HUES48 (cell line): Measurements from ENCODE around the gene MED10.

ENCODE experiments used
- H3K27ac ChIP-seq: one replicate; pipeline ENCODE4 v1.7.0; 2013; ENCODE audit warnings: low read depth, low read length, inconsistent platforms
- H3K27me3 ChIP-seq: 2 replicates; pipeline ENCODE4 v1.6.1; 2013; ENCODE audit warnings: mild to moderate bottlenecking, low read length; ENCODE audit not compliant: control insufficient read depth, insufficient read depth
- H3K36me3 ChIP-seq: 2 replicates; pipeline ENCODE4 v1.6.1; 2013; ENCODE audit warnings: low read length; ENCODE audit not compliant: control insufficient read depth, insufficient read depth
- H3K4me1 ChIP-seq: 2 replicates; pipeline ENCODE4 v1.6.1; 2013; ENCODE audit warnings: mild to moderate bottlenecking, low read length; ENCODE audit not compliant: control insufficient read depth, insufficient read depth
- H3K4me3 ChIP-seq: 2 replicates; pipeline ENCODE4 v1.5.1; 2013; ENCODE audit warnings: mild to moderate bottlenecking, low read depth, low read length
- H3K9ac ChIP-seq: 2 replicates; pipeline ENCODE4 v1.6.1; 2013; ENCODE audit warnings: mild to moderate bottlenecking, low read depth, low read length, moderate library complexity
- H3K9me3 ChIP-seq: 2 replicates; pipeline ENCODE4 v1.6.1; 2013; ENCODE audit warnings: low read length; ENCODE audit not compliant: control insufficient read depth, insufficient read depth

Gene MED10, protein sequence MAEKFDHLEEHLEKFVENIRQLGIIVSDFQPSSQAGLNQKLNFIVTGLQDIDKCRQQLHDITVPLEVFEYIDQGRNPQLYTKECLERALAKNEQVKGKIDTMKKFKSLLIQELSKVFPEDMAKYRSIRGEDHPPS

DNA sequence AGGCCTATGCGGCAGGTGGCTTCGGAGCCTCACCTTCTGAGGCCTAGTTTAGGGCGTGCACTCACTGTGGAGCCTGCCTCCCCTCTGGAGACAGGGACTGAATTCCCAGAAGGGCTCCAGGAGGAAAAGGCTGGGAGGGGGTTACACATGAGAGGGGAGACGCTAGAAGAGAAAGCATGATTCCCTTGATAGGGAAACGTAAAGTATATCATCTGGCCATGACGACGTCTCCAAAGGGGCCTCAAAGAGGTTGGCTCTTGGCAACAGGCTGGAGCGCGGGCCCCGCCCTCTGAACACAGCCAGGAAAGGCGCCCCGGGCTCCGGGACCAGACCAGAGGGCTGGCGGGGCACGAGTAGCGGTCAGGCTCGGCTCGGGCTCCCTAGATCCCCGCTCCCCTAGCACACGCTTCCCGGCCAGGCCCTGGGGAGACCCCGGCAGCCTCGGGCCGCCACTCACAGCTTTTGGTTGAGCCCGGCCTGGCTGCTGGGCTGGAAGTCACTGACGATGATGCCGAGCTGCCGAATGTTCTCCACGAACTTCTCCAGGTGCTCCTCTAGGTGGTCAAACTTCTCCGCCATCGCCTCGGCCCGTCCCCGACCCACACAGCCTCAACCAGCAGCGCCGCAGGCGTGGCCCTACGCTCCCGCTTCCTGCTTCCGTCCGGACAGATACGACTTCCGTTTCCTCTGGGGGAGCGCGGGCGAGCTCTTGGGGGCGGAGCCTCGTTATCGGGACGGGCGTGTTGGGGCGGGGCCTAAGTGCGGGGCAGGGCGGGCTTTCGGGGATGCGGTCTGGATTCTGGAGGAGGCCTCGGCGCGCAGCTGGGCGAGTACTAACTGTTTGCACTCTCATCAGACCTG lies at the start of gene MED10:
Gene MED10 (minus strand): TSS at position 643 of the 861 bp plus-strand sequence. CDS start 64 bp downstream, at position 579.
- Histone ChIP-seq H3K9ac (peak within 1 kb of the TSS; percentile 82), H3K36me3 (peaks cover 39% of the 10 kb centered on the region), H3K4me1 (peaks cover 4% of the 10 kb centered on the region), H3K27me3 (no peaks in the 10 kb centered on the region), H3K27ac (peak within 1 kb of the TSS; percentile 47), H3K9me3 (no peaks in the 10 kb centered on the region), H3K4me3 (peak within 1 kb of the TSS; percentile 98)

DNA sequence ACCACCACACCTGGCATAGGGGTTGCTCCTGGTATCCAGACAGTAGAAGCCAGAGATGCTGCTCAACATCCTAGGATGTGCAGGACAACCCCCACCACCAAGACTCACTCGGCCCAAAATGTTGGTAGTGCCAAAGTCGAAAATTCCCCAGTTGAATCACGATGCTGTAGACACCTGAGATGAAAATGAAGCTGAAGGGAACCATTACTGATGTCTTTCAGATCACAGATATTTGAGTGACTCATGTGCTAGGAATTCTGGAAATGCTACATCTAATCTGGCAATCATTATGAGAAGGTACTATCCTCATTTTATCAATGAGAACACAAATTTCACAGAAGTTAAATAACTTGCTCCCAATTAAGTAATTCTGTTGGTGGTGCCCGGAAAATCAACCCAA lies 49.3 kb upstream of the MED10 start:
- no peaks in the 10 kb centered on the region for H3K36me3 ChIP-seq
- no peaks in the 10 kb centered on the region; the same call in none of the 2 replicates for H3K27me3 ChIP-seq
- H3K27ac ChIP-seq, result no peak overlapping the region
- H3K4me1 ChIP-seq, result no peaks in the 10 kb centered on the region
- H3K4me3 ChIP-seq, result no peak overlapping the region
- H3K9ac ChIP-seq, result no peak overlapping the region
- H3K9me3 ChIP-seq, result no peaks in the 10 kb centered on the region

DNA sequence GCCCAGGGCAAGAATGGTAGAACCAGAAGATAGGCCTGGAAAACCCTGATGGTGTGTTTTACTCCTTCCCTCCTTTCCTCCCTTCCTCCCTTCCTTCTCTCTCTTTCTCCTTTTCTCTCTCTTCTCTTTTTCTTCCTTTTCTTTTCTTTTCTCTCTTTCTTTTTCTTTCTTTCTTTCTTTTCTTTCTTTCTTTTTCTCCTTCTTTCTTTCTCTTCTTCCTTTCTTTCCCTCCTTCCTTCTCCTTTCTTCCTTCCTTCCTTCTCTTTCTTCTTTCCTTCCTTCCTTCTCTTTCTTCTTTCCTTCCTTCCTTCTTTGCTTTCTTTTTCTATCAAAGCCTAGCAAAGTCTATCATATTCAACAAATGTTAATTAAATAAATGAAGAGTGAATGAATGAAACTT lies 46.4 kb upstream of the MED10 start:
- H3K4me1 ChIP-seq, result no peaks in the 10 kb centered on the region
- H3K27ac ChIP-seq, result no peak overlapping the region
- H3K9me3 ChIP-seq, result no peaks in the 10 kb centered on the region
- H3K4me3 ChIP-seq, result no peak overlapping the region
- H3K36me3 ChIP-seq, result no peaks in the 10 kb centered on the region
- H3K27me3 ChIP-seq, result no peaks in the 10 kb centered on the region; the same call in 1 of the 2 replicates
- no peak overlapping the region for H3K9ac ChIP-seq

DNA sequence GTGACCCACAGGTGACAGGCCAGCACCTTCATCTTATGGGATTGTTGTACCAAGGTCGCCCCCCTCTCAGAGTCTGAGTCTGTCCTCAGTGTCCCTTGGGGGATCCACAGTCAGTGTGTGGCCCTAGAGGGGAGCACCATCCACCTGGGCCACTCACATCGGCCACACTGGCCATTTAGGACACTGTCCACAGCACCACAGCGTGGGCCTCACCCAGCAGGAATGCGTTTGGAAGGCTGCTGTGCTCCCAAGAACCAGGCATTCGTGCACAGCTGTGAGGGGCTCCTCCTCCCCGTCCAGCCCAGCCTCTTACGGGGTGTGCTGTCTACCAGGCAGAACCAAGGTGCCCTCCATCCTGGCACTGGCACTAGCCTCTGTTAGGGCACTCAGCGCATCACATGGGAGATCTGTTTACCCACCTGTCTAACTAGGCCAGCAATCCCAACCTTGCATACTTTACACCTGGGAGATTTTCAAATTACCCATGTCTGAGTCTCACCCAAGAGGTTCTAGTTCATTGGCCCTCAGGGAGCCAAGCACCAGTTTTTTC lies 45.8 kb upstream of the MED10 start:
- H3K36me3 ChIP-seq, result no peaks in the 10 kb centered on the region
- no peak overlapping the region for H3K9ac ChIP-seq
- H3K27me3 ChIP-seq, result no peaks in the 10 kb centered on the region; the same call in 1 of the 2 replicates
- no peaks in the 10 kb centered on the region for H3K4me1 ChIP-seq
- H3K9me3 ChIP-seq, result no peaks in the 10 kb centered on the region
- H3K4me3 ChIP-seq, result no peak overlapping the region
- H3K27ac ChIP-seq, result no peak overlapping the region

DNA sequence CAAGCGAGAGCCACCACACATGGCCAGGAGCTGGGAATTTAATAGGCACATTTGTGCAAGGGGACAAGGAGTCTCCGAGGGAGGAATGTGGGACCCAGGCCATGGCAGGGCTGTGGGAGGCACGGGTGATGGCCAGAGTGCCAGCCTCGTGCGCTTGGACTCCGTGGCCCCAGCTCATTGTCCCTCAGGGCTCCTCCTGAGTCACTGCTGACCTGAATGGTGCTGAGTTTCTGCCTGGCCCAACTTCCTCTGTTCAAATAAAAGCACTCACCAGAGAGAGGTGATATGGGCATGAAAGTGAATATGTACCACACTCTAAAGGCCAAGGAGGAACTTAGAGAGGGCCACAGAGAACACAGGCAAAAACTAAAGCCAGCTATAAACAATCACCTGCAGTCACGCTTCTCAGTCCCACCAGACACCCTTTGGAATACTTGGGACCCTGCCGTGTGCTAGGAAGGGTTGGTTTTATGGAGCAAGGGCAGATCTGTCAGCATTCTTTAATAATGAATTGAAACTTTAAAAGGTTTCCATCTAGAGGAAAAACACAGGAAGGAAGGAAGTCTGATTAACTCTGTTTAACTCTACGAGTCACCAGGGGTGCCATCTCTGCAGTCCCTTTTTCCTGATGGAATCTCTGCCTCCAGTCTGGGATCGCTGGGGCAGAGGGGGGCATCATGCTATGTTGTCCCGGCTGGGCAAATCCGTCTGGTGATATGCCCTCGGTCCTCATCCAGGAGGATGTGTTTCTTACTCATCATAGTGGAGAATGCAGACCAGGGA lies 45.2 kb upstream of the MED10 start:
- no peak overlapping the region for H3K9ac ChIP-seq

DNA sequence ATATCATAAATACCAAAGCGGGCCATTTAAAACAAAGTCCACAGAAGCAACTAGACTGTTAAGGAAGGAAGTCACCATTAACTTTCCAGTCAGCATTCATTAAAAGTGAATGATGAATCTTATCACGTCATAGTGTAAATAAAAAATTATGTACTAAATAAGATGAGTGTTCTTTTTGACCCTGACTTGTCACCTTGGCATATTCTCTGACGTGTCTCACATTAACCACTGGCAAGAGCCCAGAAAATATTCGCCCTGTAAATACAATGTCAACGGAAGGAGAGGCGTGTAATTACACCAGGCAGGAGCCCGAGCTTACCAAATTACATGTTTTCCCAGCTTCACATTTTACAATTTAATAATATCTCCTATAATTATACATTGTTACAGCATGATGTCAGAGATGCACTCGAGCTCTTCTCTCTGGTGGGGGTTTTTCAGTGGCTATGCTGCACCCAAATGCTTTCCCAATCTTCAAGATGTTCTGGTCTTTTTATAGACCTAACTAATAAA lies 41.0 kb upstream of the MED10 start:
- H3K36me3 ChIP-seq, result no peaks in the 10 kb centered on the region
- no peak overlapping the region for H3K27ac ChIP-seq
- H3K27me3 ChIP-seq, result no peaks in the 10 kb centered on the region
- no peak overlapping the region for H3K4me3 ChIP-seq
- peaks cover 5% of the 10 kb centered on the region; the same call in 1 of the 2 replicates for H3K9me3 ChIP-seq
- no peaks in the 10 kb centered on the region for H3K4me1 ChIP-seq
- H3K9ac ChIP-seq, result no peak overlapping the region

More for the DNA sequence above, 45.2 kb upstream of the MED10 start:
- no peaks in the 10 kb centered on the region for H3K4me1 ChIP-seq
- H3K27ac ChIP-seq, result no peak overlapping the region
- H3K36me3 ChIP-seq, result no peaks in the 10 kb centered on the region
- H3K9me3 ChIP-seq, result no peaks in the 10 kb centered on the region
- H3K27me3 ChIP-seq, result no peaks in the 10 kb centered on the region; the same call in 1 of the 2 replicates
- no peak overlapping the region for H3K4me3 ChIP-seq

DNA sequence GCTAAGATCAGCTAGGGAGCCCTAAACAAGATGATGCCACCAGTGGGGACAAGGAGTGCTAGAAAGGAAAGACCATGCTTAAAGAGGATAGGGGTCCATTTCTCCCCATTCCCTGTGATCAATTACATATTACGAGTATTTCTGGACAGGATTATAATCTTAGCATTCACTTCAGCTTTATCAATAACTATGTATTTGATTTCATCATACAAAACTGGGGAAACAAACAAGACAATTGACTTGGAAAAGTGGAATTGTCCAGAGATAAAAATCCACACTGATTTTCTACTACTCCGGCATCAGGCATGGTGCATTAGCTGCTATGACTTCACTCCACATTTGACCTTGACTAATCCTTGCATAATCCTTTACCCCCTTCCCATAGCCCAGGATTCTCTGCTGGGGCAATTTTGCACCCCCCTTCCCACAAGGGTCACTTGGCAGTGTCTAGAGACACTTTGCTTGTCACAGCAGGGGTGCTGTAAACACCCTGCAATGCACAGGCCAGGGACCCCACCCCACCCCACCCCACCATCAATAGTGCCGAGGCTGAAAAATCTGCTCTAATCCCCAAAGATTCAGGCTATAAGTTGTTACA lies 40.4 kb upstream of the MED10 start:
- H3K27me3 ChIP-seq, result no peaks in the 10 kb centered on the region
- H3K4me1 ChIP-seq, result no peaks in the 10 kb centered on the region
- peaks cover 5% of the 10 kb centered on the region; the same call in 1 of the 2 replicates for H3K9me3 ChIP-seq
- no peak overlapping the region for H3K9ac ChIP-seq
- no peak overlapping the region for H3K4me3 ChIP-seq
- no peak overlapping the region for H3K27ac ChIP-seq
- H3K36me3 ChIP-seq, result no peaks in the 10 kb centered on the region

DNA sequence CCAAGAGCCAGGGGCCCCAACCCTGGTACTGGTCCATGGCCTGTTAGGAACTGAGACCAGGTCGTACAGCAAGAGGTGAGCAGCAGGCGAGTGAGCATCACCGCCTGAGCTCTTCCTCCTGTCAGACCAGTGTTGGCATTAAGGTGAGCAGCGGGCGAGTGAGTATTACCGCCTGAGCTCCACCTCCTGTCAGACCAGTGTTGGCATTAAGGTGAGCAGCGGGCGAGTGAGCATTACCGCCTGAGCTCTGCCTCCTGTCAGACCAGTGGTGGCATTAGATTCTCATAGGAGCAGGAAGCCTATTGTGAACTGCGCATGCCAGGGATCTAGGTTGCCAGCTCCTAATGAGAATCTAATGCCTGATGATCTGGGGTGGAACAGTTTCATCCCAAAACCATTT lies 39.3 kb upstream of the MED10 start:
- no peaks in the 10 kb centered on the region for H3K27me3 ChIP-seq
- H3K36me3 ChIP-seq, result no peaks in the 10 kb centered on the region
- no peaks in the 10 kb centered on the region for H3K4me1 ChIP-seq
- H3K4me3 ChIP-seq, result no peak overlapping the region
- no peak overlapping the region for H3K27ac ChIP-seq
- no peak overlapping the region for H3K9ac ChIP-seq
- peaks cover 5% of the 10 kb centered on the region; the same call in 1 of the 2 replicates for H3K9me3 ChIP-seq

DNA sequence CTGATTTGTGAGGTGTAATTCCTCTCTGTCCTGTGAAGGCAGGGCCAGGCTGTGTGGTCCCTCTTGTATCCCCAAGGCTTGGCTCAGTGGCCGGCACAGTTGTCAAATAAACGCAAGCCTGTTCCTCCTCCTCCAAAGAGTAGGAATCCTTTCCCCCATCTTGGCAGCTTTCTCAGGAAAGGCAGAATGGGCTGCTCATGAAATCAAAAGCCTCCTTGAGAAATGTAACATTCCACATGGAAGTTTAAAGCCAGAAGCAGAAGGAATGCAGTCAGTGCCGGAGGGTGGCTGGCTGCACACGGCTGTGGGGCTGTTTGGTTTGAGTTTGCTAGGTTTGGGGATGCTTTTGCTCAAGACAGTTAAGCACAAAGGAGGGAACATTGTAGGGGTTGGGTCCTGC lies 34.5 kb upstream of the MED10 start:
- Histone ChIP-seq H3K4me3 (no peak overlapping the region), H3K36me3 (no peaks in the 10 kb centered on the region), H3K4me1 (no peaks in the 10 kb centered on the region), H3K9me3 (no peaks in the 10 kb centered on the region), H3K27ac (no peak overlapping the region), H3K27me3 (no peaks in the 10 kb centered on the region), H3K9ac (no peak overlapping the region)

DNA sequence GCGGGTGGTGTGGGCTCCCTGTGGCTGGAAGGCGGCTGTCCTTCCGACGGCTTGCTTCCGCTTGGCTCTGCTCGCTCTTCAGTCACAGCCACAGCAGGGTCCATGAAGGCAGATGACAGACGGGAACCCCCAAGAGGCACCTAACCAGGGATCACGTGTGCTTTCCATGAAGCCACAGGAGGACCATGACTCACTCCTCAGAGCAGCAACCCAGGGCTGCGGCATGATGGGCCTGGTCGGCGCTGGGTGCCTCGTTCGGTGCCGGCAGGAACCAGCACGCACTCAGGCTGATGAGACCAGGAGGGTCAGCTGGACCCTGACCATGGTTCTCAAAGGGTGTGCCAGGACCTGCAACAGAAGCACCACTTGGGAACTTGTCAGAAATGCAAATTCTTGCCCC lies 32.8 kb upstream of the MED10 start:
- H3K4me3 ChIP-seq, result no peak overlapping the region
- H3K27me3 ChIP-seq, result no peaks in the 10 kb centered on the region
- H3K9ac ChIP-seq, result no peak overlapping the region
- H3K9me3 ChIP-seq, result no peaks in the 10 kb centered on the region
- no peak overlapping the region for H3K27ac ChIP-seq
- H3K4me1 ChIP-seq, result no peaks in the 10 kb centered on the region
- no peaks in the 10 kb centered on the region for H3K36me3 ChIP-seq
